Measurements from ENCODE around the gene CD300H.
"Not testable (repeated sequence)": the region's sequence is repeated elsewhere in the genome, so short reads cannot be mapped to it uniquely, and the experiment has no call there.

CD300H gene

GRCh38 chr17:74558882-74559519, 8.3 kb downstream of the CD300H start:
- no peak overlapping the region for H3K9ac ChIP-seq (ENCODE audit: low read length)
- no peak overlapping the region for H3K27ac ChIP-seq (ENCODE audit: low read depth, low read length)
- H3K4me1 ChIP-seq (ENCODE audit: control insufficient read depth, insufficient read depth, low read length): no peaks in the 10 kb centered on the region
- no peaks in the 10 kb centered on the region for H3K27me3 ChIP-seq (ENCODE audit: control insufficient read depth, insufficient read depth, low read length)
- no peak overlapping the region for H3K4me3 ChIP-seq (ENCODE audit: low read length)
- no peaks in the 10 kb centered on the region for H3K36me3 ChIP-seq (ENCODE audit: control insufficient read depth, insufficient read depth, low read length)

- not testable (repeated sequence) for H3K36me3 ChIP-seq (ENCODE audit: control insufficient read depth, insufficient read depth, low read length); H3K27me3 ChIP-seq (ENCODE audit: control insufficient read depth, insufficient read depth, low read length); H3K27ac ChIP-seq (ENCODE audit: low read depth, low read length); H3K4me1 ChIP-seq (ENCODE audit: control insufficient read depth, insufficient read depth, low read length); H3K9ac ChIP-seq (ENCODE audit: low read length); H3K4me3 ChIP-seq (ENCODE audit: low read length)
These were observed 8.9 kb downstream of the CD300H start for GRCh38 chr17:74558402-74558801.

GRCh38 chr17:74555427-74555940, 11.8 kb downstream of the CD300H start:
- H3K9ac ChIP-seq (ENCODE audit: low read length): no peak overlapping the region
- no peak overlapping the region for H3K4me3 ChIP-seq (ENCODE audit: low read length)
- H3K27ac ChIP-seq (ENCODE audit: low read depth, low read length): no peak overlapping the region
- H3K36me3 ChIP-seq (ENCODE audit: control insufficient read depth, insufficient read depth, low read length): no peaks in the 10 kb centered on the region
- H3K4me1 ChIP-seq (ENCODE audit: control insufficient read depth, insufficient read depth, low read length): no peaks in the 10 kb centered on the region
- H3K27me3 ChIP-seq (ENCODE audit: control insufficient read depth, insufficient read depth, low read length): no peaks in the 10 kb centered on the region

GRCh38 chr17:74554909-74555308, 12.4 kb downstream of the CD300H start:
- no peaks in the 10 kb centered on the region for H3K4me1 ChIP-seq (ENCODE audit: control insufficient read depth, insufficient read depth, low read length)
- H3K9ac ChIP-seq (ENCODE audit: low read length): no peak overlapping the region
- H3K36me3 ChIP-seq (ENCODE audit: control insufficient read depth, insufficient read depth, low read length): no peaks in the 10 kb centered on the region
- H3K27me3 ChIP-seq (ENCODE audit: control insufficient read depth, insufficient read depth, low read length): no peaks in the 10 kb centered on the region
- no peak overlapping the region for H3K4me3 ChIP-seq (ENCODE audit: low read length)
- H3K27ac ChIP-seq (ENCODE audit: low read depth, low read length): no peak overlapping the region

GRCh38 chr17:74552037-74552436, 15.3 kb downstream of the CD300H start:
- H3K27me3 ChIP-seq (ENCODE audit: control insufficient read depth, insufficient read depth, low read length): no peaks in the 10 kb centered on the region
- H3K9ac ChIP-seq (ENCODE audit: low read length): no peak overlapping the region
- H3K27ac ChIP-seq (ENCODE audit: low read depth, low read length): no peak overlapping the region
- no peaks in the 10 kb centered on the region for H3K4me1 ChIP-seq (ENCODE audit: control insufficient read depth, insufficient read depth, low read length)
- H3K4me3 ChIP-seq (ENCODE audit: low read length): no peak overlapping the region
- no peaks in the 10 kb centered on the region for H3K36me3 ChIP-seq (ENCODE audit: control insufficient read depth, insufficient read depth, low read length)

GRCh38 chr17:74550602-74551001, 16.7 kb downstream of the CD300H start:
- no peaks in the 10 kb centered on the region for H3K27me3 ChIP-seq (ENCODE audit: control insufficient read depth, insufficient read depth, low read length)
- no peak overlapping the region for H3K9ac ChIP-seq (ENCODE audit: low read length)
- no peaks in the 10 kb centered on the region for H3K4me1 ChIP-seq (ENCODE audit: control insufficient read depth, insufficient read depth, low read length)
- no peaks in the 10 kb centered on the region for H3K36me3 ChIP-seq (ENCODE audit: control insufficient read depth, insufficient read depth, low read length)
- H3K27ac ChIP-seq (ENCODE audit: low read depth, low read length): no peak overlapping the region
- no peak overlapping the region for H3K4me3 ChIP-seq (ENCODE audit: low read length)

- Histone ChIP-seq H3K4me1 (ENCODE audit: control insufficient read depth, insufficient read depth, low read length) (no peaks in the 10 kb centered on the region), H3K4me3 (ENCODE audit: low read length) (no peak overlapping the region), H3K27ac (ENCODE audit: low read depth, low read length) (no peak overlapping the region), H3K27me3 (ENCODE audit: control insufficient read depth, insufficient read depth, low read length) (no peaks in the 10 kb centered on the region), H3K36me3 (ENCODE audit: control insufficient read depth, insufficient read depth, low read length) (no peaks in the 10 kb centered on the region), H3K9ac (ENCODE audit: low read length) (no peak overlapping the region)
These were observed 18.0 kb downstream of the CD300H start for GRCh38 chr17:74549343-74549742.

GRCh38 chr17:74547736-74548135, 19.6 kb downstream of the CD300H start:
- Histone ChIP-seq H3K27me3 (ENCODE audit: control insufficient read depth, insufficient read depth, low read length) (no peaks in the 10 kb centered on the region), H3K36me3 (ENCODE audit: control insufficient read depth, insufficient read depth, low read length) (no peaks in the 10 kb centered on the region)

GRCh38 chr17:74547264-74547663, 20.0 kb downstream of the CD300H start:
- no peak overlapping the region for H3K27ac ChIP-seq (ENCODE audit: low read depth, low read length)
- no peak overlapping the region for H3K4me3 ChIP-seq (ENCODE audit: low read length)
- H3K36me3 ChIP-seq (ENCODE audit: control insufficient read depth, insufficient read depth, low read length): no peaks in the 10 kb centered on the region

More at GRCh38 chr17:74547736-74548135, 19.6 kb downstream of the CD300H start:
- H3K4me1 ChIP-seq (ENCODE audit: control insufficient read depth, insufficient read depth, low read length): no peaks in the 10 kb centered on the region
- H3K4me3 ChIP-seq (ENCODE audit: low read length): no peak overlapping the region
- no peak overlapping the region for H3K9ac ChIP-seq (ENCODE audit: low read length)
- H3K27ac ChIP-seq (ENCODE audit: low read depth, low read length): no peak overlapping the region

GRCh38 chr17:74546586-74546985, 20.7 kb downstream of the CD300H start:
- no peak overlapping the region for H3K27ac ChIP-seq (ENCODE audit: low read depth, low read length)
- no peaks in the 10 kb centered on the region for H3K27me3 ChIP-seq (ENCODE audit: control insufficient read depth, insufficient read depth, low read length)
- no peaks in the 10 kb centered on the region for H3K36me3 ChIP-seq (ENCODE audit: control insufficient read depth, insufficient read depth, low read length)
- no peaks in the 10 kb centered on the region for H3K4me1 ChIP-seq (ENCODE audit: control insufficient read depth, insufficient read depth, low read length)
- no peak overlapping the region for H3K4me3 ChIP-seq (ENCODE audit: low read length)
- H3K9ac ChIP-seq (ENCODE audit: low read length): no peak overlapping the region

More at GRCh38 chr17:74547264-74547663, 20.0 kb downstream of the CD300H start:
- Histone ChIP-seq H3K9ac (ENCODE audit: low read length) (no peak overlapping the region), H3K4me1 (ENCODE audit: control insufficient read depth, insufficient read depth, low read length) (no peaks in the 10 kb centered on the region), H3K27me3 (ENCODE audit: control insufficient read depth, insufficient read depth, low read length) (no peaks in the 10 kb centered on the region)

- Histone ChIP-seq H3K36me3 (ENCODE audit: control insufficient read depth, insufficient read depth, low read length) (no peaks in the 10 kb centered on the region), H3K27ac (ENCODE audit: low read depth, low read length) (no peak within 1 kb of the TSS), H3K9ac (ENCODE audit: low read length) (no peak within 1 kb of the TSS), H3K4me3 (ENCODE audit: low read length) (no peak within 1 kb of the TSS), H3K4me1 (ENCODE audit: control insufficient read depth, insufficient read depth, low read length) (no peaks in the 10 kb centered on the region), H3K27me3 (ENCODE audit: control insufficient read depth, insufficient read depth, low read length) (no peaks in the 10 kb centered on the region)
These were observed 21.5 kb downstream of the CD300H start, which contains the start of gene CD300C for GRCh38 chr17:74545843-74546230. TSS of gene CD300C (minus strand) at chr17:74546115. CDS start at chr17:74545782, 333 bp downstream.

GRCh38 chr17:74544991-74545842, 22.1 kb downstream of the CD300H start:
- Histone ChIP-seq H3K27me3 (ENCODE audit: control insufficient read depth, insufficient read depth, low read length) (no peaks in the 10 kb centered on the region), H3K9ac (ENCODE audit: low read length) (no peak overlapping the region), H3K27ac (ENCODE audit: low read depth, low read length) (no peak overlapping the region), H3K36me3 (ENCODE audit: control insufficient read depth, insufficient read depth, low read length) (no peaks in the 10 kb centered on the region), H3K4me1 (ENCODE audit: control insufficient read depth, insufficient read depth, low read length) (no peaks in the 10 kb centered on the region), H3K4me3 (ENCODE audit: low read length) (no peak overlapping the region)
